Hematopoietic multipotent progenitor cell treated with erythropoietin and hydrocortisone succinate and interleukin-3 and kit ligand, for 4 days (in vitro differentiated cells): Measurements from ENCODE around the gene CDX1.
A peak's percentile ranks its signal among the peaks of the same experiment; 100 is the strongest.

ENCODE experiments used
- DNase-seq: peaks from one replicate; pipeline ENCODE4 v3.0.0-alpha.2; 2015

Gene CDX1

DNA sequence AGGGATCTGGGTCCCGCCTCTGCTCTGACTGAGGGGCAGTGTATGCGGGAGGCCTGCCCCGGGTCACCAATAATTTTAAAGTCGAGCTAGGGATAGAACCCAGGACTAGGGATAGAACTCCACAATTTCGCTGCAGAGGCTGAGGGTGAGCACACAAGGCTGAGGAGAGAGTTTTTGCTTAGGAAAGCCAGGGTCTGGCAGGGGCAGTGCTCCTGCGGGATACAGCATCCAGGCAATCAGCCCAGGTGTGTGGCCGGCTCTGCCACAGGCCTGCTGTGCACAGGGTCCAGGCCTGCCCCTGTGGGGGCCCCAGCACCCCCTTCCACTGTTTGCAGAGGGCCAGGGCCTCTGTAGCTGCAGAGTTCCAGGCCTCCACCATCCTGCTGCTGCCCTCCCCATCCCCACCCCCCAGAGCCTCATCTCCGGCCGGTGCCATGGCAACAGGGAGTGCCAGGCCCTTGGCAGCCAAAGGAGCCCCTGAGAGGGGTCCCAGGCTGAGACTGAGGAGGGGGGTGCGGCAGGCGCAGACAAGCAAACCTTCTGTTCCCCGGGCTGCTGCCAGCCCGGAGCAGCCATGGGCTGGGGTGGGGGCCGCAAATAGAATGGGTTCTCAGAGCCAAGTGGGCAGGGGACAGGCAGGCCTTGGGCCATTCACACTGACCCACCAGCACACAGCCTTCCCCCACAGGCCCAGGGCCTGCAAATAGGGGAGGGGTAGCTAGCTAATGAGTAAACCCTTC, 19.5 kb upstream of the CDX1 start:
- no peak for DNase-seq

DNA sequence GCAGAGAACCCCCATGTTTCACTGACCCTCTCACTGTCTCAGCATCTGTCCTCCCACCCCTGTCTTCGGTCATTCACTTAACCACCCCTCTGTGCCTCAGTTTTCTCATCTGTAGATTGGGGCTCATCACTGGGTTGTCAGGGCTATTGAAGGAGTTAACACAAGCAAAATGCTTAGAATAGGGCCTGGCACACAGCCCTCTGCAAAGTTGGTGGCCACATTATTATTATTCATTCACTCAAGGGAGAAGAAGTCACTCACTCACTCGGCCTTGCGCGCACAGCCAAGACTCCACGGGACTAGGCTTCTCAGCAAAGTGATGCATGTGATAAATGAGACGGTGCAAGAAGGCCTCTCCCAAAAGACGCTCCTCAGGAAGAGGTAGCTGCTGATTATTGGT, 18.9 kb upstream of the CDX1 start:
- DNase-seq, result no peak

DNA sequence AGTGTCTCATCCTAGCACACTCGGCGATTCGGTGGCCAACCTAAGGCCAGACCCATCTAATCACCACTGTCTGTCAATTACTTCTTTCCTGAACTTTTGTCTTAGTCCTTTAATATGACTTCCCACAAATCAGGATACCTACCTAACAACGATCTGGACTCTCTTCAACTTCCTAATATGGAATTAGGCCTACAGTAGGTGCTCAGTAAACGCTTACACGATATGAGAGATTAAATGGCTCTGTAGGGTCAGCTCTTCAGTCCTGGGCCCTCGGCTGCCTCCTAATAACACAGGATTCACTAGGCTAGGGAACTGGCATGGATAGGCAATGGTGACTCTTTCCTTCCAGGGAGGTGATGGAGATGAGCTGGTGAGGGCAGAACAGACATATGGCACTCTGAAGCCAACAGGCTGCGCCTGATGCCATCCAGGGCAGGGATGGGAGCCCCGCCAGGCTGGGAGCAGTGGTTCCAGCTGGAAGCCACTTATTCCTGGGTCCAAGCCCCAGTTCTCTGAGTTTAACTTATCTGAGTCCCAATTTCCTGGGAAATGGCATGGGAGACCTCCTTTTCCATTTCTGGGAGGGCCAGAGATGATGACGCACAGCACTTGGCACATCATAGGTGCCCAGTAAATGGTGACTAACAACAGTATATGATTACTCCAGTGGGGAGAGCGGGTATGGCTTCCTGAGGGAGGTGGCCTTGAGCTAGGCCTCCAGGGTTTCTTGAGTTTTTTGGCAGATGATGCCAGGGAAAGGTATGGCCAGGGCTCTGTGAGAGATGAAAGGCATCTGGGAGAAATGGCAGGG, 18.3 kb upstream of the CDX1 start:
- DNase-seq, result no peak

DNA sequence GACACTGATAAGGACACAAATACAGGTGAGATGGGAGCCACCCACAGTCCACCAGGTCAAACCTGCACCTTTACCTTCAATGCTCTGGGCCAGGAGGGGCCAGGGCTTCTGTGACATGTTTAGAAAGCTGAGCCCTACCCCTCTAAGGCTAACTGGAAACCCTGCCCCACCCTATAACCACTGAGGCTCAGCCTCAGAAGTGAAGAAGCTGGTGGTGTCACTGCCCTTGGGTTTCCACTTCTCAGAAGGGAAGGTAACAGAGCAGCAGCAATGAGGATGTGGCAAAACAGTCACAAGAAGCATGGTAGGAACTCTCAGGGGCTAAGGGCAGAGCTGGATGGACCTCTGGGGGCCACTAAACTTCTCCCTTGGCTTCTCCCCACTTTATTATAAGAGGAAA, 17.0 kb upstream of the CDX1 start:
- DNase-seq, result no peak

DNA sequence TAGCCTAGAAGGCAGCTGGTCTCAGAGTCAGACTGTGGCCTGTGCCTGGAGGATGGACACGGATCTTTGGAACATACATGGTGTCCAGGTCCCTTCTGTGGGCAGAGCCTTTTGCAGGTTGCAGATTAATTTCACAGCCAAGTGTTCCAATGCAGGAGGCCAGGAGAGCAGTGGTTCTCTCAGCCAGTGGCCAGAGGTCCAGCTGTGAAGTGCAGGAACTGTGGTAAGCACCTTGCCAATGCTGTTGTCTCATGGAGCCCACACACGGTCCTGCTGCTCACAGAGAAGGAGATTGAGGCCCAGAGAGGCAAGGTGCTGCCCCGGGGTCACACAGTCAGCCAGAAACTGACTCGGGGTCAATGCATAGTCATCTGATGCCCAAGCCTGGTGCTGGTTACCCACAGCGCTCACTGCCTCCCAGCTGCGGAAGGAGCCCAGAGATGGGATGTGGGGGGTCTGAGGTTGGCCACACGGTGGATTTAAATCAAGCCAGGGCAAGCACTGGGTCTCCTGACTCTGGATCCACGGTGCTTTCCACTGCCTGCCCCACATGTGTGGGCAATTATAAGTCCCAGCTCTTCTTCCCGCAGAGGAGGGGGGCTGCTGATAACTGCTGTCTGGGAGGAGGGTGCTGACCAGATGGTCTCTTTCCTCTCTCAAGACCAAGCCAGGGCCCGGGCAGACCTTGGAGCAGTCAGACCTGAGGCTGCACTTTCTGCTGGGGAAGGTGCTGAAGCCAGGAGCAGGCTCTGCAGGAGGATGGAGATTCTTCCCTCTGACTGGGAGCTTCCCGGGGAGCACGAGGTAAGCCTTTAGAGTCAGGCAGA, 13.7 kb upstream of the CDX1 start:
- DNase-seq, result no peak

DNA sequence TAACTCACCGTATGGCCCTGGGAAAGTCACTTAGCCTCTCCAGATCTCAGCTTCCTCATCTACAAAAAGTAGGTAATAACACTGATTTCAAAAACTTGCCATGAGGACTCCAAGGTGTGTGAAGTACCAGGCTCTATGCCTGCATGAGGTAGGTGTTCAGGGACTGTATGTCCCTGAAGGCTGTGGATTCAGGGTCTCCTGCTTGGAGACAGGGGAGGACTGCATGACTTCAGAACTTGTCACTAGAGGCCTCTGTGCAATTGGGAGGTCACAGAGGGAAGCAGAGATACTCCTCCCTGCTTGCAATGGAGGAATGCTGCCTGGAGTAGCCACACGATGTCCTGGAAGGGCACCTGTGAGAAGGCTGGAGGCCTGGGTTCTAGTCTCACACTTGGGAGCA, 13.1 kb upstream of the CDX1 start:
- DNase-seq, result no peak

DNA sequence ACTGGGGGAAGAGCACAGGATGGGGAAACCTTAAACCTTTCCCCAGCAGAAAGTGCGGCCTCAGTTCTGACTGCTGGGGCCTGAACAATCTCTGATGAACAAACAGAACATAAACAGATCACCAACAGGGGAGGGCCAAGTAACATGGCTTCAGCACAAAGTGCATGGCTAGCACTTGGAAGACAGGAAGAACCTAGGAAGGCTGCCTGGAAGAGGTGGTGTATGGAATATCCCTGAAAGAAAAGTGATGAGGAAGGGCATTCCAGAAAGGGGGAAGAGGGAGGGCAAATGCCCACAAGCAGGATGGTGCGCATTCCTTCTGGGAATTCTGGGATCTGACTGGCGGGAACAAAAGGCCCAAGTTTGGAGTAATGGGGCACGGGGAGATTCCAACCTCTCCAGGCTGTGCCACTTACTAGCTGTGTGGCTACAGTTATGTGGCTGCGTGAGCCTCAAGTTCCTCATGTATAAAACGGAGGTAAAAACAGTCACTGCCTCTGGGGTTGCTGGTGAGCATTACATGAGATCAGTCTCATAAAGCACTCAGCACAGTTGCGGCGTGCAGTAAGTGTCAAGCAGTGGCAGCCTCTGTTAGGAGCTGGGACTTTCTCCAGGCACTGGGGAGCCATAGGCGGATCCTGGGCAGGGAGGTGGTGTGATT, 12.5 kb upstream of the CDX1 start:
- peak; percentile 69 for DNase-seq

DNA sequence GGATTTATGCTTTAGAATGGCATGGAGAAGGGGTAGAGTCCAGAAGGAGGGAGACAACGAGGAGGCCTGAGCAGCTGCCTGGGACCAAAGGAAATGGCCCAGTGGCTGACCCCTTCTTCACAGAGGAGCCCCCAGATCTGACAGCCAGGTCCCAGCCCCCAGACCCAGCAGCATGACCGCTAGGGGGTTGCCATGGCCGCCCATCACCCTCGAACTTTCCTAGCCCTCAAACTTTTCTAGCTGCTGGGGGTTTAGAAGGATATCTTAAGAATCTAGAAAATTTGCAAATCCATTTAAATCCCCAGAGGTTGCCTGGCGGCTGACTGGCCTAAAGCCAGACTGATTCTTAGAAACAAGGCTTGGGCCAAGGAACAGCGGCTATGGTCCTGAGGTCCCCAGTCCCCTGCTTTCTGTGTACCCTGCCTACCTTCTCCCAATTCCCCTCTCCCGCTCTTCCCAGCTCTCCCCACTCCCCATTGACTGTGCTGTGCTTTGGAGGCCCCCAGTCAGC, 11.9 kb upstream of the CDX1 start:
- no peak for DNase-seq

DNA sequence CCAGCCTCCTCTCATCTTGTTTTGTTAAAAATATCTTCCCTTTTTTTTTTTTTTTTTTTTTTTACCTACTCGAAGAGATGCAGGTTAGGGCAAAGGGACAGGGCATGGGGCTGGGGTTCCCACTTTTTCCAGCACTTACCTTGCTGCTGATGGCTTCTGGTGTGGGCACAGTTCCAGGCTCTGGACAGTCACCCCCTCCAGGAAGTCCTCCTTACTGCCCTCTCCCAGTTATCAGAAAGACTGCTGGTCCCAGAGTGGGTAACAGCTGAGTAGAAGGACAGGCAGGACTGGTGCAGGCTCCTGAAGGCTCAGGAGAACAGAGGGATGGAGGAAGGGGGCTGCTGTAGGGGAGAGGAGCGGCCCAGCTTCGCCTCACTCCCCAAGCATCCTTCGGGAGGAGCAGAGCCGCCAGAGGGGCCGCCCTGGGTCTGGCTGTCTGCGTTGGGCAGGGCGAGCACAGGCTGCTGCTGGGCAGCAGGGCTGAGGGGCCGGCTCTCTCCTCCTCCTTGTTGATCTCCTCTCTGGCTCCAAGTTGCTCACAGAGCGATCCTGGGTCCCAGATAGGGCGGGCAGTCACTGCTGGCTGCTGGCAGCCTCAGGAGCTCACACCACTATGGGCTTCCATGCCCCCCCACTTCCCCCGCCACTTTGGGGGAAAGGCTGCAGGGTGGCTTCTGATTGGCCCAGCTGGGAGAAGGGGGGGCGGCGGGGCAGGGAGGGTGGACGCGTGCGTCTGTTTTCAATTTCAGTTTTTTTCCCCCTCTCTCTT, 11.1 kb upstream of the CDX1 start, which contains the start of gene PDGFRB:
PDGFRB (minus strand) TSS at position 588 of the 769 bp plus-strand sequence. CDS start 18,798 bp downstream, outside the sequence.
- DNase-seq, result peak; percentile 76

DNA sequence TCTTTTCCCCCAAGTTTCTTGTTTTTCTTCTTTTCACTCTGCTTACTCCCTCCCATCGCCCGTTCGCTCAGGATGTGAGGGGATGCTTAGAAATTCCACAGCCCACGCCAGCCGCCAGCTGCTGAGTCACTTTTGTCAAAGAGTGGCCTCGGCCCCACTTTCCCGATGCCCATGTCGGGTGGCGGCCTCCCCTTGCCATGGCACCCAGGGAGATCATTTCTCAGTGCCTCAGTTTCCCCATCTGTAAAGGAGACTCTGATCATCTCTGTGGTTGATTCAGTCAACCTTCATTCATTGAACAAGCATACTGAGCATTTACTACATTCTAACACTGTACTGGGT, 10.6 kb upstream of the CDX1 start:
- DNase-seq, result no peak

DNA sequence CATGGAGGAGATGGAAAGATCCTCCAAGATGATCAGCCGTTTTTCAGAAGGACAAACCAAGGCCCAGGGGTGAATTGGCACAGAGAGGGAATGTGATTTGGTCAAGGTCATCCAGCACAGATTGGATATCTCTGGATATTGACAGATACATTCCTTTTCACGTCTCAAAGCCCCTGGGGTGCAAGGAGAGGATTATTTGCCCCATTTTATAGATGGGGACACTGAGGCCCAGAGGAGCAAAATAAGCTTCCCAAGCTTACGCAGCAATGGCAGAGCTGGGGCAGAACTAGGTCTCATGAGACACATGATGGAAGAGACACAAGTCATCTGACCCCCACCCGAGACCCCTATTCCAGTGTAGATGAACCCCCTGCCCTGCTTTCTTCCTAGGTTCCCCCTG, 10.0 kb upstream of the CDX1 start:
- DNase-seq, result no peak

DNA sequence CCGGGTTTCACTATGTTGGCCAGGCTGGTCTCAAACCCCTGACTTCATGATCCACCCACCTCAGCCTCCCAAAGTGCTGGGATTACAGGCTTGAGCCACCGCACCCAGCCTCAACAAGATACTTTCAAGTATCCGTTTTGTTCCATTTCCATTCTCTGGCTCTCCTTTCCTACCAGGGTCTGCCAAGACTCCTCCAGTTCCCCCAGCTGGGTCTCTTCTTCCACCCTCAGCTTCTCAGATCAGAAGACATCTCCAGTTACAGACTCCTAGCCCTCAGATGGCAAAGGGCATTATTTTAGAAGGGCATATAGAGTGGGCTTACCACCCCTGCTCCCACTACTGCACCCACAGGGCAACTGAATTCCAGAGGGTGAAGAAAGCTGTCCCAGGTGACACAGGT, 9.4 kb upstream of the CDX1 start:
- no peak for DNase-seq

DNA sequence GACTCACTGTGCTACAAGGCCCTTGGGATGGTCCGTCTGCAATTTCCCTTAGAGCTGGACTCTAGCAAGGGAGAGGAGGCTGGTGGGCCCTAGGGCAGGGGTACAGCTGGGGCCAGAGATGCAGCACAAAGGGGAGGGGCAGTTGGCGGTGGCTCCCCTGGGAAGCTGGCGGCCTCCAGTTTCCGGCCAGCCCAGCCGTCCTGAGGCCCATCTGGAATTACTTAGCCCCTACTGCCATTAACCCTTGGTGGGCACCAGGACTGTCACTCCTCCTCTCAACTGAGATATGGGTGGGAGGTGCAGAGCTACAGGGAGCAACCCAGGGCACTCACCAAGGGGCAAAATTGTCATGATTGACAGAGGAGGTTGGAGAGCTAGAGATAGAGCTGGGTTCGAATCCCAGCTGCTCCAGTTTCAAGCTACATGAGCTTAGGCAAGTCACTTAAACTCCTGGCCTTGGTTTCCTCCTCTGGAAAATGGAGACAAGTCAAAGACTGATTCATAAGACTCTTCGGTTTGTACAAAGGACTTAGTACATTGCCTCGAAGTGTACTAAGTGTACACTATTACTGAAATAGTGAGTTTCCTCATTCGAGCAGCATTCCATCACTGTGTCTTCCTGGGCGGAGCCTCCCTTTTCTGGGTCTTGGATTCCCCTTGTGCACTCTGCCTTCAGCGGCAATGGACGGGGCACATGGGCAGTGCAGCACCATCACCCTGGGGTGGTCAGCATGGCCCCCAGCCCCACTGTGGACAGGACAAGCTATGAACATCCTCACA, 8.2 kb upstream of the CDX1 start:
- DNase-seq, result no peak

DNA sequence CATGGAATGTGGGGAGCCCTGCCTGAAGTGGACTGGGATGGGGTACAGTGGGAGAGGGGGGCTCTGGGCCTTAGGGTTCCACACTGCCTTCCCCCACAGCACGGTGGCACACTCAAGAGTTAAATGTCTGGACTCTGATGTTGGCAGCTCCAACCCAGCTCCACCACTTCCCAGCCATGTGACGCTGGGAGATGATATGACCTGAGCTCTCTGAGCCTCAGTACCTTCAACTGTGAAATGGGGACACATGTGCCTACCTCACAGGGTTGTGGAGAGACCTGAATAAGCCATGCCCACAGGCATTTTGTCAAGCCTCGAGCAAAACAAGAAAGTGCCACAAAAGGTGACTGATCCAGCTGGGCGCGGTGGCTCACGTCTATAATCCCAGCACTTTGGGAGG, 7.5 kb upstream of the CDX1 start:
- no peak for DNase-seq

DNA sequence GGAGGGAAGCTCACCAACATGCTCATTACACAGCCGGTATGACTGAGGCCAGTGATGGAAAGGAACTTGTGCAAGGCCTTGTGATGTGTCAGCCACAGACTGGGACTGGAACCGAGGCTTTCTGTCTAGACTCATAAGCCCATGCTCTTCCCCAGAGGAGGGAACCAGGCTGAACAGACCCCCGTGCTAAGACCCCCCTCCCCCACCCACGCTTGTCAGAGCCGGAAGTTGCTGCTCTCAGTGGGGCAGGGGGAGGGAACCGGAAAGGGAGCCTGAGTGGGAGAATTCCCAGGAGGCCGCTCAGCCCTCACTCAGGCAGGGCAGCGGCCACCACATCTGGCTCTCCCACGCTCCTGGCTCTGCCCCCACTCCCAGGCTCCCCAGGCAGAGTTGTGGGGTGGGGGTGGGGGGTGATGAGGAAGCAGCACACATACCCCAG, 6.8 kb upstream of the CDX1 start:
- no peak for DNase-seq

DNA sequence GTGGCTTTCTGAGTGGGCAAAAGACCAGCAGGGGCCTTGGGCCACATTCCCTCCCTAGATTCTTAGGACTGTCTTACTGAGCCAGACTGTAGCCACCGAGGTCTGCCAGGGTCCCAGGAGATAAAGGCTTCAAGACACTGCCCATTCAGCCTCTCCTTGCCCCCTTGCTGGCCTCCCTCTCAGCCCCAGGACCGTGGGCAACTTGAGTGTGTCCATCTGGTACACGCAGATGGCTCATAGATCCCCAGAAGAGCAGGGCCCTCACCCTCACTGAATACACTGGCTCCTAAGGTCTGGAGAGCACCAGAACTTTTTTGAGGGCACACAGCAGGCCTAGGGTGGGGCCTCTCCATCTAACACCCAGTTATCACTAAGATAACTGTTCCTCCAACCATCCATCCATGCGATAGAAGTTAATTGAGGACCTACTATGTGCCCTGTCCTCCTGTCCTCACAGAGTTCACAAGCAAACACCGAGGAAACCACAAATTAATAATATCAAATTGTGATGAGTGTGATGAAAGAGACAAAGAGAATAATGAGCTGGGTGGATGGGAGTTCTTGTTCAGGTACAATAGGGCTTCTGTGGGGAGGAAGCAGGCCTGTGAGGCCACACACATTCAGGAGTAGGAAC, 6.0 kb upstream of the CDX1 start:
- no peak for DNase-seq

DNA sequence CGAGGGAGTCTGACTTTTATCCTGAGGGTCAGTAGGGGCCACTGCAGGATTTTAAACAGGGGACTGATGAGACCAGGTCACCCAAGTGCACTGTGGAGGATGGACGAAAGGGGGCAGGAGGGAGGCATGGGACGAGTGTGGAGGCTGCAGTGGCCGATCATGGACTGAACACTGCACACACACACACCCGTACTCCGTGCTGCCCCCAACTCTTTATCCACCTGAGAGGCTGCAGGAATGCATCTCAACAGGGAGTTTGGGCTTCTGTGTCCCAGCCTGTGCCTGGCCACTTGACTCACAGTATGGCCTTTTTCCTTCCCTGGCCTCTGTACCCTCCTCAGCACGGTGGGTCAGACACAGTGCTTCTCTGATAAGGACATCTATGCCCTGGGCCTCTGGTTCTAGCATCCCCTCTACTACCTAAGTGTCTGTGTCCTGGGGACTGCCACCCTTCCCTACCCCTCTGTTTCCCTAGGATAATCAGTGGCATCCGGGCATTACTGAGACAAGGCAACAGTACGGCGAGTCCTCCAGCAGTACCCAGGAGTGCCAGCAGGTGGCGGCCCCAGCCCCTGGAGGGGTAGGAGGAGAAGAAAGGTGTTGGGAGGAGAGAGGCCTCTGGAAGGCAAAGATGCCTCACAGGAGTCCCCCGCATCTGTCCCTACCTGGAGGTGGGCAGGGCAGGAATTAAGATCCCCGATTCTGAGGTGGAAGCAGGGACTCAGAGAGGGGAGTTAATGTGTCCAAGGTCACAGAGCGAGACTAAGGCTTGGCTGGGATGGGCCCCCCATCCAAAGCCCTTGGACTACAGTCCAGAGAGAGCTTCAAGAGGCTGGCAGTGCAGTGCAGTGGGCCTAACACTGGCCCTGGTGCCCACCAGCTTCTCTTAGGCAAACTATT, 5.1 kb upstream of the CDX1 start:
- DNase-seq, result peak; percentile 80

DNA sequence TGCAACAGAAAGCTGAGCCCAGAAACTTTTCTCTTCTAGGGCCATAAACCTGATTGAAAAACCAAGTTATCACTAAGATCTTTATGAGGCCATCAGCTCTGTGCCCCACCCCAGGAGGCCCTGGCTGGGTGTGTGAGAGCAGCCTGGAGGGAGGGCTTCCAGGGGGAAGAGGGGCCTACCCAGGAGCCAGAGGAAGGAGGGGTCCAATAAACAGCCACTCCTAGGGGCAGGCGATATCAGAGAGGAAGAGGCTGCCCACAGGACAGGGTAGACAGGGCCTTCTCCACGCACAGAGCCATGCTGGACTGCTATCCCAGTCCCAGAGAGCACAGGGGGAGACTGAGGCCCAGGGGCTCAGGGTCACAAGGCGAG, 4.5 kb upstream of the CDX1 start:
- no peak for DNase-seq

DNA sequence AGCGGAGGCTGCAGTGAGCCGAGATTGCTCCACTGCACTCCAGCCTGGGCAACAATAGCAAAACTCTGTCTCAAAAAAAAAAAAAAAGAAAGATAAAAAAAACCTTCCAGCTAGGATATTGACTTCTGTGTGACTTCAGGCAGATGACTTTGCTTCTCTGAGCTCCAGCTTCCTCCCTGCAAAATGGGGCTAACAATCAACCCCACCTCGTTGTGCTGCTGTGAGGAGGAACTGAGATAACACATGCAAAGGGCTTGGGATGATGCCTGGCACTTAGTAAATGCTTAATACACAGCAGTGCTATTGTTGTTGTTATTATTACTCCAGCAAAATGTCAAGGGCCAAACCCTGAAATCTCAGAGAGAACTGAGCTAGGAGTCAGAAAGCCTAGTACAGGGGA, 3.5 kb upstream of the CDX1 start:
- DNase-seq, result no peak
